GM18505 (cell line): ENCODE results near the gene MRPL30.
"Not testable (repeated sequence)": the region's sequence is repeated elsewhere in the genome, so short reads cannot be mapped to it uniquely, and the experiment has no call there.

Experiments
- ATAC-seq: cut with Tn5 transposase; IDR thresholded peaks from one replicate; pipeline ENCODE4 v1.9.1; 2021; ENCODE audit not compliant: unreplicated experiment
- POLR2A ChIP-seq: IDR thresholded peaks from 4 replicates; pipeline ENCODE4 v1.6.1; 2011; ENCODE audit warnings: borderline replicate concordance; ENCODE audit not compliant: insufficient read depth, insufficient read length; ENCODE audit errors: extremely low read depth

The MRPL30 gene

DNA sequence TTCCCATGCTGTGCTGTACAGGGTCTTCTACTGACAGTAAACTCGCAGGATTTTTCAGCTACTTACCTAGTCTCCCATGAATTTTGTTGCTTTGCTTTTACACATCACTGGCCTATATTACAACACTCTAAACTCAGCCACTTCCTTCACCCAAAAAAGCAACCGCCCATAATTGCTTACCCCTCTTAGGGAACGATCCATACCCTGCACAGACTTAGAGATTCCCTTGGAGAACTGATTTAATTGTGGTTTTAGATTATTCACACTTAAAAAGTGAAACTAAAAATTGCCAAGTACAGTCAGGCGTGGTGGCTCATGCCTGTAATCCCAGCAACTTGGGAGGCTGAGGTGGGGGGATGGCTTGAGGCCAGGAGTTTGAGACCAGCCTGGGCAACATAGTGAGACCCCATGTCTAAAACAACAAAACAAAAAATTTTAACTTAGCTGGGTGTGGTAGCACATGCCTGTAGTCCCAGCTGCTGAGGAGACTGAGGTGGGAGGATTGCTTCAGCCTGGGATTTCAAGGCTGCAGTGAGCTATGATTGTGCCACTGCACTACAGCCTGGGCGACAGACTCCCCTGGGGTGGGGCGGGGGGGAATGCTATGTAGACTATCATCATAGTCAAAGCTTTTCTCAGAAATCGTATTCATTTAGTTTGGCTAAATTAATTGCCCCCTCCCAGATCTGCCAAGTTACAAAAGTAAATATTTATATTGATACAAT lies 19.3 kb downstream of the MRPL30 start:
- ATAC-seq = no peak
- TF ChIP-seq POLR2A = no peak

DNA sequence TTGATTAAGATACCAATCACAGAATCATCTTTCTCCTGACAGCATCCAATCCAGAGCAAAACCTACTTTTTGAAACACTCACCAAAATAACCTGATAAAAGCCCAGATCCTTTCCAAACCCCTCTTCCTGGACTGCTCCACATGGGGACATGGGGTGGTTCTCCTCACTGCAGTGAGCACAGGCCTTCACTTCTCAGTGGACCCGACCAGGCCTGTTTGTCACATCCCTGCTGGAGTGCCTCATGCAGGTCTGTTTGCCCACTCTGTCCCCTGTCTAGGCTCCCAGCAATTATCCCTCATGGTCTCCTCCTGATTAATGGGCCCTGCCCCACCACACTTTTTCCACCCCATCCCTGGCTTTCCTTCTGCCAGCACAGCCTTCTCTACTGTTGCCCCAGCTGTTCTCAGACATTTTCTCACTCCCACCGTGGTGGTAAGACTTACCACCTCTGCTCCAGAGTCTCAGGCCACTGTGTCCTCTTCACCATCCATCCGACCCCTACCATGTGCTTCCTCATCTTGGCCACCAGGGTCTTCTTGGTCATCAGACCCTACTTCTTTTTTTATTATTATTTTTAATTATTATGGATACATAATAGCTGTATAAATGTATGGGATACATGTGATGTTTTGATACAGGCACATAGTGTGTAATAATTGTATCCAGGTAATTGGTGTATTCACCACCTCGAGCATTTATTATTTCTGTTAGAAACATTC lies 21.1 kb downstream of the MRPL30 start:
- TF ChIP-seq POLR2A = no peak
- ATAC-seq = no peak

DNA sequence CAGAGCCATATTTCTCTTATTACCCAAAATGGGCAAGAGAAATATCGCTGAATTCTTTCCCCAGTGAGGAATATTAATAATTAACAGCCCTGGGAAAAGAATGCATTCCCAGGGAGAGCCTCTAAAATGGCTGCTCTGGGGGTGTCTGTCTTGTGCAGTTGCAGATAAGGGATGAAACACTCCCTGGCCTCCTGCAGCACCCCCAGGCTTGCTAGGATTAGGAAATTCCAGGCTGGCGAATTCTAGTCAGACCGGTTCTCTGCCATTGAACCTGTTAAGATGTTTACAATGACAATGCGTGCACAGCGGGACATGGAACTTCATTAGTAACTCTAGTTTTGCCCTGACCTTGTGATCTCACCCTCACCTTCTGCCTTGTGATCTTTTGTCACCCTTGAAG lies 24.5 kb downstream of the MRPL30 start:
- TF ChIP-seq POLR2A = no peak
- ATAC-seq = no peak

DNA sequence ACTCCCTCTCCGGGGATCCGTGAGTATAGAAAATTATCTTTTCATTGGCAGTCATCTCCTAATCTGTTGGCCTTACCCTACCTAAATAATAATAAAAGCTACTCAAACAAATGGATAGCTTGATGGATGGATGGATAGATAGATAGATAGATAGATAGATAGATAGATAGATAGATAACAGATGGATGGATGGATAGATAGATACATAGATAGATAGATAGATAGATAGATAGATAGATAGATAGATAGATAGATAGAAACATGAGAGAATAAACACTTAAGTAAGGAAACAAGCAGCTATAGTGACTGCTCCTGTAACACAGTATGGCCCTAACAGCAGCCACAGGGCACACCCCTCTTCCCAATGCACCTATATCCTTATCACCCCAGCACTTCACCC lies 35.1 kb downstream of the MRPL30 start:
- no peak for TF ChIP-seq POLR2A
- no peak for ATAC-seq

DNA sequence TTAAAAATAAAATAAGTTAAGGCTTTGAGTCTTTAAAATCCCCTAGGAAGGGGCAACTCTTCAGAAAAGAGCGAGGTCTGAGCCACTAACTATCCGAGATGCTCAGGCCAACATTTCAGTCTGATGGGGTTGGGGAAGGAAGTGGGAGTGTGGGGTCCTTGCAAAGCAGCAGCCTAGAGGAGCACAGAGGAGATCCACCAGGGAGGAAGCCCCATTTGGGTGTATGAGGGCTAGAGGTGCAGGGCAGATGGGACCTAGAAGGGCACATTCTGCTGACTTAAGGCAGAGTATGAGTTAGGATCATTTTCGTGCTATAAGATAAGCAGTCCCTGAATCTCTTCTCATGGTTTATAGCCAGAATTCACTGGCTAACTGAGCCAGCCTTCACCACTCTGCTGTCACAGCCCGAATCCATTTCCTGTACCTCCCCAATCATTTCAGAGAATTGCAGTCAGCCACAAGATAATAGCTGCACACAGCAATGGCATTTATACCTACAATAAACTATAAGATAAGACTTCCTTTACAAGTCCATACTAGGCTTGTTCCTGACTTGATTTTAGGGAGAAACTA lies 37.0 kb downstream of the MRPL30 start:
- ATAC-seq = no peak
- TF ChIP-seq POLR2A = no peak

DNA sequence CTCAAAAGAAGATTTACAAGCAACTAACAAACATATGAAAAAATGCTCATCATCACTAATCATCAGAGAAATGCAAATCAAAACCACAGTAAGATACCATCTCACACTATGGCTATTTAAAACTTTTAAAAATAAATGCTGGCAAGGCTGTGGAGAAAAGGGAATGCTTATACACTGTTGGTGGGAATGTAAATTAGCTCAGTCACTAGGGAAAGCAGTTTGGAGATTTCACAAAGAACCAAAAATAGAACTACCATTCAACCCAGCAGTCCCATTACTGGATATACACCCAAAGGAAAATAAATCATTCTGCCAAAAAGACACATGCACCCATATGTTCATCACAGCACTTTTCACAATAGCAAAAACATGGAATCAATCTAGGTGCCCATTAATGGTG lies 52.2 kb downstream of the MRPL30 start:
- not testable (repeated sequence) for ATAC-seq

DNA sequence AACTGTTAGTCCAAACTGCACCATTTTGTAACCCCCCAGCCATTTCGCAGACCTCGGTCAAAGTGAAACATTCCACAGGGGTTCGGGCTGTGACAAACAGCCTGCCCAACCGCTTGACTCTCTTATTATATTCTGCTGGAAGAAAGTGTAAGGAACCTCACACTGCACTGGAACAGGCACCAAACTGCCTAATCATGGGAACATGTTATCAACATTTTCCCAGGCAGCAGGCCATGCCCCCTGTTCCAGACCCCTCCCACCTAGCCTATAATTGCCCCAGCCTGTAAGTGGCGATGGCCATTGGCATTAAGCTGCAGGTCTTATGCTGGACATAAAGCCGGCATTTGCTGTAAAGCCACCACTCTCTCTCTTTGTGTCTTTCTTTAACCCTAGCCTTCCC lies 57.6 kb downstream of the MRPL30 start:
- no peak for TF ChIP-seq POLR2A
- ATAC-seq = no peak

DNA sequence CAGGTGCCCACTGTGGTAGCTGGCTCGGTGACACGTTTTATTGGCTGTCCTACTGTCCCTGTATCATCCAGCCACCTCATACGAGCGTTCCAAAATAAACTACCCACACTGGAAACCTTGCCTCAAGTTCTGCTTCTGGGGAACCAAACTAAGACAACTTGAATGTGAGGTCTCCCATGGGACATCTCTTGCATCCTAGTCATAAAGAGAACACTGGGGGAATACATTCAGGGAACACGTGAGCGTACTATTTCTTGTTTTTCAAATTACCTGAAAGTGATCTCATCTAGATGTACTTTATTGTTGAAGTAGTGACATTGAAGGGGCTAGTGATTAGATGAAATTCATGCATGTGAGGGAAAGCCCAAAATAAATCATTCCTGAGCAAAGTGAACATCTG lies 59.4 kb downstream of the MRPL30 start:
- ATAC-seq = no peak
- TF ChIP-seq POLR2A = no peak

DNA sequence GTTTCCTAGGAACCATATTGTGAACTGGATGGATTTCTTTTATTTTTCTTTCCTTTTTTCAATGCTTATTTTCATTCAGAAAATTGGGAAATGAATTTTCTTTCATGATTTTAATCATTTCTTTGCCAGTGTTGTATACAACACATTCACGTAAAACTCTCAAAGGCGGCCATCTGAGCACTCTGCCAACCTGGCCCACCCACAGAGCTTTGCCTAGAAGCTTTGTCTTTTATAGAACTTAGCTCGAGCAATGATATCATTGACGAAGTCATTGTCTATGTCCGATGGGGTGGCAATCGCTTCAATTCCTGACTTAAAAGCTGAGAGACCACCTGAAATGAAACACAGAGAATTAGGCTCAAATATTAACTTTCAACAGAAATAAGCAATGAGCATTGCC lies 61.2 kb downstream of the MRPL30 start:
- ATAC-seq = no peak
- no peak for TF ChIP-seq POLR2A
